ENCODE data around the gene RAPGEF5. TPM values are rescaled to one million over a fixed set of nuclear protein-coding genes. Genes with fewer than 3 reads are reported as not detected.

Gene RAPGEF5
- 0.84 and 0.87 TPM in 2 replicates for total RNA-seq (2014; rRNA removed; shearing (Covaris generic))
- polyA plus RNA-seq (2014; cell fraction: nucleus; rRNA removed) = 2.4 and 3.1 TPM in 2 replicates

- DNase-seq (ENCODE audit: extremely low read depth, low read depth) = no peak
These were observed at the start of gene RAPGEF5 for GRCh38 chr7:22356701-22357310. Gene RAPGEF5, minus strand, starts transcription at chr7:22357154. Its CDS starts 94 bp downstream, at chr7:22357060.

- no peak for DNase-seq (ENCODE audit: extremely low read depth, low read depth)
These were observed 49.8 kb upstream of the RAPGEF5 start for GRCh38 chr7:22406715-22407114.

- no peak for DNase-seq (ENCODE audit: extremely low read depth, low read depth)
These were observed 47.6 kb upstream of the RAPGEF5 start for GRCh38 chr7:22404421-22405023.

- no peak for DNase-seq (ENCODE audit: extremely low read depth, low read depth)
These were observed 46.4 kb upstream of the RAPGEF5 start for GRCh38 chr7:22403344-22403743.

- DNase-seq (ENCODE audit: extremely low read depth, low read depth) = no peak
These were observed 45.3 kb upstream of the RAPGEF5 start for GRCh38 chr7:22402250-22402649.

- no peak for DNase-seq (ENCODE audit: extremely low read depth, low read depth)
These were observed 44.1 kb upstream of the RAPGEF5 start for GRCh38 chr7:22400936-22401553.

- DNase-seq (ENCODE audit: extremely low read depth, low read depth) = no peak
These were observed 43.3 kb upstream of the RAPGEF5 start for GRCh38 chr7:22400150-22400814.

- no peak for DNase-seq (ENCODE audit: extremely low read depth, low read depth)
These were observed 42.6 kb upstream of the RAPGEF5 start for GRCh38 chr7:22399546-22399945.

GRCh38 chr7:22399091-22399490 lies 42.1 kb upstream of the RAPGEF5 start:
- no peak for DNase-seq (ENCODE audit: extremely low read depth, low read depth)

- DNase-seq (ENCODE audit: extremely low read depth, low read depth) = no peak
These were observed 41.0 kb upstream of the RAPGEF5 start for GRCh38 chr7:22397981-22398380.

GRCh38 chr7:22395222-22395621 lies 38.3 kb upstream of the RAPGEF5 start:
- no peak for DNase-seq (ENCODE audit: extremely low read depth, low read depth)

- DNase-seq (ENCODE audit: extremely low read depth, low read depth) = no peak
These were observed 37.8 kb upstream of the RAPGEF5 start for GRCh38 chr7:22394739-22395138.

- DNase-seq (ENCODE audit: extremely low read depth, low read depth) = no peak
These were observed 37.2 kb upstream of the RAPGEF5 start for GRCh38 chr7:22393913-22394729.

GRCh38 chr7:22390516-22390915 lies 33.6 kb upstream of the RAPGEF5 start:
- no peak for DNase-seq (ENCODE audit: extremely low read depth, low read depth)

GRCh38 chr7:22389892-22390291 lies 32.9 kb upstream of the RAPGEF5 start:
- no peak for DNase-seq (ENCODE audit: extremely low read depth, low read depth)

GRCh38 chr7:22387583-22387982 lies 30.6 kb upstream of the RAPGEF5 start:
- DNase-seq (ENCODE audit: extremely low read depth, low read depth) = no peak

- DNase-seq (ENCODE audit: extremely low read depth, low read depth) = no peak
These were observed 29.9 kb upstream of the RAPGEF5 start for GRCh38 chr7:22386865-22387264.

- DNase-seq (ENCODE audit: extremely low read depth, low read depth) = no peak
These were observed 29.4 kb upstream of the RAPGEF5 start for GRCh38 chr7:22386206-22386858.

GRCh38 chr7:22385326-22385725 lies 28.4 kb upstream of the RAPGEF5 start:
- no peak for DNase-seq (ENCODE audit: extremely low read depth, low read depth)

- no peak for DNase-seq (ENCODE audit: extremely low read depth, low read depth)
These were observed 23.4 kb upstream of the RAPGEF5 start for GRCh38 chr7:22380333-22380732.

Data from NCI-H460 (cell line).